T1000 (cell line): ENCODE results near the gene PHF23.

Experiments used
- DNase-seq: peaks from one replicate; lab custom pipeline; 2025; ENCODE audit warnings: mixed read lengths; lab: John Stamatoyannopoulos, UW

PHF23 gene

DNA sequence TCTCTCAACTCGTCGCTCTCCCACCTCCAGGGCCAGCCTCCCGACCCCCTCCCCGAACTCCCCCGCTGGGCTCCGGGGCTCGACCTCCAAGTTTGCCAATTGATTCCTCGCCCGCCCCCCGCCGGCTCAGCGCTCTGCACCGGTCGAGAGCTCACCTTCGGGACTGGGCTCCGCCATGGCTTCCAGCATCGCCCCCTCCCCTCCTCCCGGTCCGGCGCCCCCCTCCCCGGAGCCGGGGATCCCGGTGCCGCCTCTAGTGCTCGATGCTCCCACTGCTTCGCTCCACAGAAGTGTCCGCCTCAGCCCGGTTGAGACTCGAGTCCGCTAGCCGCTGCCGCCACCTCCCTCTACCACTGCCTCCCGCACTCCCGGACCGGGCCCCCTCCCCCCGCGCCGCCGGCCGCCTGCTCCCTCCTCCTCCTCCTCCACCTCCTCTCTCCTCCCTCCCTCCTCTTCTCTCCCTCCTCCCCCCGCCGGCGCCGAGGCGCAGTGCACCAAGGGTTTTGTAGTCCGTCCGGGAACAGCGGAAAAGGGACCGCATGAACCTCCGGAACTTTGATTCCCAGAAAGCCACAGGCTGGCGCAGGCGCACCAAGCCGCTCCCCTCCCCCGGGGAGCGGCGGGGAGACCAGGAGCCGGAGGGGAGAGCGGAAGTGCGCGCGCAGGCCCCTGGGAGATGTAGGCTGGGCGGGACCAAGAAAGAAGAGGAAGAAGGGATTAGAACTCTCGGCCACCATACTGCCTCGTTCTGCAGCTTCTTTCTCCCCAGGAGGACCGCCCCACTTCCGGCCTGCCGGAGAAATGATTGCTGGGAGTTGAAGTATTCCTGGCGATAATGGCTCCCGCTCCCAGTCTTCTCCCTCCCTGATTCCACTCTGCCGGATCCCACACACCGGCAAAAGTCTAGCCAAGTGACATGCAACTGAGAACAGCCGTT, at the start of gene PHF23:
Gene PHF23 (minus strand): TSS at position 367 of the 937 bp plus-strand sequence. CDS start 178 bp downstream, at position 189.
- DNase-seq = peak; percentile 98

DNA sequence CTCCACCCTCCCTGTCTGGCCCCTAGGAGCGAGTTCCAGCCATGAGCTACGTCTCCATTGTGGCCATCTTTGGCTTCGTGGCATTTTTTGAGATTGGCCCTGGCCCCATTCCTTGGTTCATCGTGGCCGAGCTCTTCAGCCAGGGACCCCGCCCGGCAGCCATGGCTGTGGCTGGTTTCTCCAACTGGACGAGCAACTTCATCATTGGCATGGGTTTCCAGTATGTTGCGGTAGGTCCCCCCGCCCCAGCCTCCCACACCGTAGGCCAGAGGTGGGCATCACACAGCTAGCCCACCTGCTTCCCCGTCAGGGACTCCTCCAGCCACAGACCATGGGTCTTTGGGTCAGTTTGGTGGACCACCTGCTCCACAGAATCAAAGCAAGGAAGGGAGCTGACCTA, 46.4 kb upstream of the PHF23 start:
- DNase-seq = no peak

DNA sequence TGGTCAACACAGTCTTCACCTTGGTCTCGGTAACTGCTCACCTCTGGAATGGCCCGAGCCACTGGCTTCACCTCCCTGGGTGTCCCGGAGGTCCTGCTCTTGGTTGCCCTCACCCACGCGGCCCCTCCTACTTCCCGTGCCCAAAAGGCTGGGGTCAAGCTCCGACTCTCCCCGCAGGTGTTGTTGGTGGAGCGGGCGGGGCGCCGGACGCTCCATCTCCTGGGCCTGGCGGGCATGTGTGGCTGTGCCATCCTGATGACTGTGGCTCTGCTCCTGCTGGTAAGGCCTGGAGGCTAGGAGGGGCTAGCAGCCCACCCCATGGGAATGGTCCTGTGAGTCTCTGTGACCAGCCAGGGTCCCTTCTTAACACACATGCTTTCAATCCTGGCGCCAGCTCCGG, 45.7 kb upstream of the PHF23 start:
- no peak for DNase-seq

DNA sequence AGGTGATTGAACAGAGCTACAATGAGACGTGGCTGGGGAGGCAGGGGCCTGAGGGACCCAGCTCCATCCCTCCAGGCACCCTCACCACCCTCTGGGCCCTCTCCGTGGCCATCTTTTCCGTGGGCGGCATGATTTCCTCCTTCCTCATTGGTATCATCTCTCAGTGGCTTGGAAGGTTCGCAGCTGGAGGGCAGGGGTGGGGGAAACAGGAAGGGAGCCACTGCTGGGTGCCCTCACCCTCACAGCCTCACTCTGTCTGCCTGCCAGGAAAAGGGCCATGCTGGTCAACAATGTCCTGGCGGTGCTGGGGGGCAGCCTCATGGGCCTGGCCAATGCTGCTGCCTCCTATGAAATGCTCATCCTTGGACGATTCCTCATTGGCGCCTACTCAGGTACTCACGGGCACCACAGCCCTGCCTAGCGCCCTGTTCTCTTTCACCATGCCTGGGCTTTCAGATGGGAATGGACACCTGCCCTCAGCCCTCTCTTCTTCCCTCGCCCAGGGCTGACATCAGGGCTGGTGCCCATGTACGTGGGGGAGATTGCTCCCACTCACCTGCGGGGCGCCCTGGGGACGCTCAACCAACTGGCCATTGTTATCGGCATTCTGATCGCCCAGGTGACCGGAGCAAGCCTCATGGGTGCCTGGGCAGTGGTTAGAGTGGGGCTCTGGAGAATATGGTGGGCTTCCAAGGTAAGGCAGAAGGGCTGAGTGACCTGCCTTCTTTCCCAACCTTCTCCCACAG, 44.4 kb upstream of the PHF23 start:
- no peak for DNase-seq

DNA sequence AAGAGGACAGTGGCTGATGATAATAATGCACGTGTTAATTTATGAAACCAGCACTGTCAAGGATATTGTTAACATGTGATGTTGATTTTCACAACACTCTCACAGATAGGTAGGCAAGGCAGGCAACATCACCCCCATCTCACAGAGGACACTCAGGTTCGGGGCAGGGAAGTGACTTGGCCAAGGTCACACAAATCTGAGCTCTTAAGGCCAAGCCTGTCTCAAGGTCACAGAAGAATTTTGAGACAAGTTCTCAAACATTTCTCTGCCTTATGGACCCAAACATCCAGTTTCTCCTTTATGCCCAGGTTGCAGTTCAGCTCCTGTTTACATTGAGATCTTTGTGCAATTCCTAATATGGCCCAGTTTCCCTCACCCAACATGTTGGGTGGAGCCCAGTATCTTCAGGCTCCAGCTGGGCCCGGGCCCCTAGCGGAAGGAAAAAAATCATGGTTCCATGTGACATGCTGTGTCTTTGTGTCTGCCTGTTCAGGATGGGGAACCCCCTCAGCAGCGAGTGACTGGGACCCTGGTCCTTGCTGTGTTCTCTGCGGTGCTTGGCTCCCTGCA, 43.6 kb upstream of the PHF23 start:
- no peak for DNase-seq

DNA sequence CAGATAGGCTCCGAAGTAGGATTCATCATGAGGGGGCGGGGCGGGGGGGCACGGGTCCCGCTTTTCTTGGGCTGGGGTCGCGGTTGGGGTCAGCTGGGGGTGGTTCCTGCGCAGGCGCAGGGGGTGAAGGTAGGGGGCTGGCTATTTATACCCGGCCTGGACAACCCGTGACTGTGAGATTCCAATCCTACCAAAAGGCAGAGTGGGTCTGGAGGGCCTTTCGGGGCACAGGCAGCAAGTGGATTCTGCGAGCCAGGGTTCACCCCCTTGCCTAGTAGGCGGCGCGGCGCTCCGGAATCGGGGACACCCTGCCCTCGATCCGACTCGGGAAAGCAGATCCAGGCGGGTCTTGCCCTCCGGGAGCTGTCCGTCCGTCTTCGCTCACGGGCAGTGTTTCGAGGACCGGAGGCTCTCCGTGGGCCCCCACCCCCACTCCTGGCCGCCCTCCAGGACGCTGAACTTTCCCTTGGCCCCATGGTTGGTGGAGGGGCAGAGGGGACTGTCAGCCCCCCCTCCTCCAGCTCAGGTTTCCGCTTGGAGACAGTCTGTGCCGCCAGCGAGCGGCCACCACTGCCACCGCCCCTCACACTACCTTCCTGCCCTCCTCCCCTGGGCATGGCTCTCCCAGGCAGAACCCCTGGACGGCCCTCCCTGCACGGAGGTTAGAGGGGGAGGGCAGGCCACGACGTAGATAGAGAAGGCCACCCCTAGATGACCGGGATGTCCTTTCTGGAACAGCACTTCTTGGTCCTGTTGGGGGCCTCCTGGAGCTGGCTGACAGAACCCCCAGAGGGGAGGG, 42.9 kb upstream of the PHF23 start:
- DNase-seq = no peak

DNA sequence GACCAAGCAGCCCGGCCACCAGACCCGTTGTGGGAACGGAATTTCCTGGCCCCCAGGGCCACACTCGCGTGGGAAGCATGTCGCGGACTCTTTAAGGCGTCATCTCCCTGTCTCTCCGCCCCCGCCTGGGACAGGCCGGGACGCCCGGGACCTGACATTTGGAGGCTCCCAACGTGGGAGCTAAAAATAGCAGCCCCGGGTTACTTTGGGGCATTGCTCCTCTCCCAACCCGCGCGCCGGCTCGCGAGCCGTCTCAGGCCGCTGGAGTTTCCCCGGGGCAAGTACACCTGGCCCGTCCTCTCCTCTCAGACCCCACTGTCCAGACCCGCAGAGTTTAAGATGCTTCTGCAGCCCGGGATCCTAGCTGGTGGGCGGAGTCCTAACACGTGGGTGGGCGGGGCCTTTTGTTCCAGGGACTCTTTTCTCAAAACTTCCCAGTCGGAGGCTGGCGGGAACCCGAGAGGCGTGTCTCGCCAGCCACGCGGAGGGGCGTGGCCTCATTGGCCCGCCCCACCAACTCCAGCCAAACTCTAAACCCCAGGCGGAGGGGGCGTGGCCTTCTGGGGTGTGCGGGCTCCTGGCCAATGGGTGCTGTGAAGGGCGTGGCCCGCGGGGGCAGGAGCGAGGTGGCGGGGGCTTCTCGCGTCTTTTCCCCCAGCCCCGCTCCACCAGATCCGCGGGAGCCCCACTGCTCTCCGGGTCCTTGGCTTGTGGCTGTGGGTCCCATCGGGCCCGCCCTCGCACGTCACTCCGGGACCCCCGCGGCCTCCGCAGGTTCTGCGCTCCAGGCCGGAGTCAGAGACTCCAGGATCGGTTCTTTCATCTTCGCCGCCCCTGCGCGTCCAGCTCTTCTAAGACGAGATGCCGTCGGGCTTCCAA, 42.1 kb upstream of the PHF23 start, which contains the start of gene SLC2A4:
Gene SLC2A4 (plus strand): TSS at position 645 of the 879 bp plus-strand sequence. CDS start 217 bp downstream, at position 862.
- DNase-seq = peak; percentile 88

DNA sequence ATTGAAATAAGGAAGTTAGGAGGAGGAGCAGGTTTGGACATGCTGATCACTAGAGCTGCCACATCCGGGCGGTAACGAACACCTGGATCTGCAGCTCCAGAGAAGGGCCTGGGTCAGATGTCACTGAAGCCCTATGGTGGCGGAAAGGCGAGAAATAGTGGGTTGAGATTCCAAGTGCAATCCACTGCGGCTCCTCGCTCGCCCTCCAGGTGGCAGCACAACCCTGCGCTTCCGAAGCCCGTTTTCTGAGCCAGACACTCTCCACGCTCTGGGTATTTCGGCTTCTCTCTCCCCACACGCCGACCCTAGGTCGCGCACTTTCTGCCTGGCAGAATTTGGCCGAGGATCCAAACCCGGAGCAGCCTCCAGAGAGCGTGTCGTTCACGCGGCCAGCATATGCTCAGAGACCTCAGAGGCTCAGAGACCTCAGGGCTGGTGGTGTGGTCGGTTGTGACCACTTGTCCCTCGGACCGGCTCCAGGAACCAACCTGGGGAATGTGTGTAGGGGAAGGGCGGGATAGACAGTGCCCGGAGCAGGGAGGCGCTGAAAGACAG, 41.3 kb upstream of the PHF23 start:
- peak; percentile 74 for DNase-seq

DNA sequence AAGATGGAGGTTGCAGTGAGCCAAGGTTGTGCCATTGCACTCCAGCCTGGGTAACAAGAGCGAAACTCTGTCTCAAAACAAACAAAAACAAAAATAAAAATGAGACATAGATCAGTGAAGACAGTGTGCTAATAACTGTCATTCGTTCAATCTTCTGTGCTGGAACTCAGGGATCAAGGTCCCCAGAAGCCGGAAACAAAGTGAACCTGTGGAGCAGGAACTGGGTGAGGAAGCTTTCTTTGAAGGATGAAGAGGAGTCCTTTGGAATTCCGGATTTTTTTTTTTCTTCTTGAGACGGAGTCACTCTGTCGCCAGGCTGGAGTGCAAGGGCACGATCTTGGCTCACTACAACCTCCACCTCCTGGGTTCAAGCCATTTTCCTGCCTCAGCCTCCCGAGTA, 40.2 kb upstream of the PHF23 start:
- DNase-seq = no peak

DNA sequence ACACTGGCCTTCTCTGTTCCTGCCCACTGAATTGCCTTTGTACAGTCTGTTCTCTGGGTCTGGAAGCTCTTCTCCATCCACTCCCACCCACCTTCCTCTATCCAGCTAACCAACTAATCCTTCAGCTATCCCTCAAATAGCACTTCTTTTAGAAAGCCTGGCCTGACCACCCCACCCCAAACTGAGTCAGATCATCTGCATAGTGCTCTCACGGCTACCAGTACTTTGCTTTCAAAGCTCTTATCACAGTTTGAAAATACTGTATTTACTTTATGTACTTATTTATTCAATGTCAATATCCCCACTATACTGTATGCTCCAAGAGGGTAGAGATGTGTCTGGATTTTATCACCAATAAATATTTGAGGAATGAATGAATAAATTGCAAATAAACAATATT, 27.5 kb upstream of the PHF23 start:
- no peak for DNase-seq

DNA sequence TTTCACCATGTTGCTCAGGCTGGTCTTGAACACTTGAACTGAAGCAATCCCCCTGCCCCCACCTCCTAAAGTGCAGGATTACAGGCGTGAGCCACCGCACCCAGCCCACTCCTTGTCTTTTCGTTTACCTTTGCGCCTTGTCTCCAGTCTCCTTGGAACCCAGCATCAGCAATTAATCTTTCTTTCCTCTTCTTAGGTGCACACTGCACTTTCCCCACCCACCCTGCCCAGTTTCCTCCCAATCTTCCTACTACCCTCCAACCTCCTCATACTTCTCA, 24.5 kb upstream of the PHF23 start:
- DNase-seq = no peak

DNA sequence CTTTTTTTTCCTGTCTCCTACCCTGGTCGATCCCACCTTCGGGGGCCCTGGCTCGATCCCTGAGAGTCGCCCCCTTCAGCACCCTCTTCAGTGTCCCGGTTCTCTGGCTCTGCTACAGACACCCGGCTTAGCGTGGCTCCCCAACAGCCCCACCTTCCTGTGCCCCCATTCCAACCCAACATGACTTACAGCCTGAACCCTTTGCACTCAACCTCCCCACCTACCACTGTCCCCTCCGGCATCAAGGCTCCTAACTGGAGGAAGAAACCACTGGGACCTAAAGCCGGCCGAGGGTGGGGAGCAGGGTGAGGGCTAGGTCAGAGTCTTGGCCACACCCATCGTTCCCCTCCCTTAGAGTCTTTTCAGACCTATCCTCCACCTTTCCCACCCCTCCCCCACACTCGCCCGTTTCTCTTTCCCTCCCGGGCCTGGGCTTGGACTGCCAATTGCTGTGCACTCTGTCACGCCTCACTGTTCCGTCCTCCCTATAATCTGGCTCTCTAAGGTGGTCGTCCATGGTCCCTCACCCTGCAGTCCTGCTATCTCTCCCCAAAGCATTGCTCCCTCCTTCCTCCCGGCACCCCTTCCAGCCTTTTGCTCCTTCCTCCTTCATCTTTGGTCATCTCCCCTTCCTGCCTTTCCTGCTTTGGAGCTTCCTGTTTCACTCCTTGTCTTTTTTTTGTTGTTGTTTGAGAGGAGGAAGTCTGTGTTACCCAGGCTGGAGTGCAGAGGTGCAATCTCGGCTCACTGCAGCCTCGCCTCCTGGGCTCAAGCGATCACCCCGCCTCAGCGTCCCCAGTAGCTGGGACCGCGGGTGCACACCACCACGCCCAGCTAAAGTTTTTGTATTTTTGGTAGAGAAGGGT, 23.9 kb upstream of the PHF23 start:
- DNase-seq = no peak

DNA sequence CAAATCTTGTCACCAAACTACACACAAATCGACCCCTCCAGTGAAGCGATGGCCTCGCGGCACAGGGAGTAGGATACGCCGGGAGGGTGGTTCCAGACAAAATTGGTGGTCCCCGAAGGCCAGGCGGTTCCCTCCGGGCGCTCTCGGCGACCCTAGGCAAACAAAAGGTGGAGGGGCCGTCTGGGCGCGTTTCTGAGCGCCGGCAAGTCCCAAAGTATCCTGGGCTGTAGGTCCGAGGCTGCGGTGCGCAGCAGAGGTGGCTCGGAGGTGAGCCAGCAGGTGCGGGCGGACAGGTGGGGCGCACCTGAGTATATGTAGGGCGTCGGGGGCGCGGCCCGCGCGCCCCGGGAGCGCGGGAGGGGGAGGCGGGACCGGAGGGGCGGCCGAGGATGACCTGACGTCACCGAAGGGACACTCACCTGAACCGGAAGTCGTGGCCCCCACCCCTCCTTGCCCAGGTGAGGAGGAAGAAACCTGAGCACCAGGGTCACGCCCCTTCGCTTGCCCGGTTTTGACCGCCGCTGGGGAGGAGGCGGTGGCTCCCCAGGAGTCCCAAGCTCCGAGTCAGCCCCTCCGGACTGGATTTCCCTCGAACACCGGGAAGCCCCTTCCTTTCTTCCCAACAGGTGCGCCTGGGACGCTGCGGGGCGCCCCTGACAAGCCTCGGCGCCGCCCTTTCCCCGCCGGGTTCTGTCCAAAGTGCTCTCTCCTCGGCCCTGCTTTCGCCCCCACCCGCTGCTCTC, 23.1 kb upstream of the PHF23 start, which contains the start of gene CLDN7:
Gene CLDN7 (minus strand): TSS at position 287 of the 743 bp plus-strand sequence. CDS start 435 bp downstream, outside the sequence.
- no peak for DNase-seq

DNA sequence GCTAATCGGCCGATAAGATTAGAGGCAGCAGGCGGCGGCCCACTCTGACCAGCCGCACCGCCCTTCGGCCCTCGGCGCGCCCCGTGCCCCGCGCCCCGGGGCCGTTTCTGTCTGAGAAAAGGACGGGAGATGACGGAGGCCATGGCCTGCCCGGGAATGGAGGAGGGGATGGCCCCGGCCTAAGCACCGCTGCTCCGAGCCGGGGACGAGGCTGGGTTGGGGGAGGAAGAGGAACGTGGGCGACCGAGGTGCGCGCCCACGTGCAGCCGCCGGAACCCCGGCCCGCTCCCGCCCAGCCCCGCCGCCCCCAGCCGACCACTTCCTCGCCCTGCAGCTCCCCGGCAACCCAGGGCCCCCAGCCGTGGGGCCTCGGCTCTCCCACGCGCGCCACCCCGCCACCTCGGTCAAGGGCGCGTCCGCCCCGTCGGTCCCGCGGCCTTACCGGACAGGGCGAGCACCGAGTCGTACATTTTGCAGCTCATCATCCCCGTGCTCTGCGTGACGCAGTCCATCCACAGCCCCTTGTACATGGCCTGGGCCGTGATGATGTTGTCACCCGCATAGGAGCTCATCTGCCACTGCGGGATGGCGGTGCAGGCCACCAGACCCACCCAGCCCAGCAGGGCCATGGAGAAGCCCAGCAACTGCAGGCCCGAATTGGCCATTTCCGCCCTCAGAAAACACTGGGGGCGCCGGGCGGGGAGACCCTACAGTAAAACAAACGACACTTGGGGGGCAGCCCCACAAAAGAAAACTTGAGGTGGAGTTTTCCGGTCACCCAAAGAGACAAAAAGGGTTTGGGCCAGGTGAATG, 22.3 kb upstream of the PHF23 start:
- DNase-seq = no peak

DNA sequence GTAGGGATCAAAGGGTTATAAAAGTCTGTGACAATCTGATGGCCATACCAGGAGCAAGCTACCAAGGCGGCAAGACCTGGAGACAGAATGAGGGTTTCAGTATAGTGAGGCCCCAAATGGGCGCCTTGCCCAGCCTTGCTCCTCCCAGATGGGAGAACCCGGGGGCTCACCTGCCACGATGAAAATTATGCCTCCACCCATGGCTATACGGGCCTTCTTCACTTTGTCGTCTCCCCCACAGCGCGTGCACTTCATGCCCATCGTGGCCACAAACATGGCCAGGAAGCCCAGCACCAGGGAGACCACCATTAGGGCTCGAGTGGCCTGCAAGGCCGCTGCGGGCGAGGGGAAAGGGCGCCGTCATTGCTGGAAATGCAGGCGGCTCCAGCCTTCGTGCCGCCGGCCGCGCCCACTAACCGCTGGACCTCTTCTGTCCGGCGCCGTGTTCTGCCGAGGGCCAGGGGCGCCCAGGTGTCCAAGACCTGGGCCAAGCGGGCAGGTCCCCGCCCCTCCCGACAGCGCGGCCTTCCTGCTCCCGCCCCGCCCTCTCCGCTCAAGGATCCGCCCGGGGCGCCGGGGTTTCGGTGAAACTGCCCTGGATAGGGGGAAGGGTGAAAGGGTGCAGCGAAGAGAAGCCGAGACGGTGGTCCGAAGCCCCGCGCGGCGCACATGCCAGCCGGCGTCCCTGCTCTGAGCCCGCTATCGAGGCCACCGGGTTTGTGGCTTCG, 21.6 kb upstream of the PHF23 start:
- no peak for DNase-seq

DNA sequence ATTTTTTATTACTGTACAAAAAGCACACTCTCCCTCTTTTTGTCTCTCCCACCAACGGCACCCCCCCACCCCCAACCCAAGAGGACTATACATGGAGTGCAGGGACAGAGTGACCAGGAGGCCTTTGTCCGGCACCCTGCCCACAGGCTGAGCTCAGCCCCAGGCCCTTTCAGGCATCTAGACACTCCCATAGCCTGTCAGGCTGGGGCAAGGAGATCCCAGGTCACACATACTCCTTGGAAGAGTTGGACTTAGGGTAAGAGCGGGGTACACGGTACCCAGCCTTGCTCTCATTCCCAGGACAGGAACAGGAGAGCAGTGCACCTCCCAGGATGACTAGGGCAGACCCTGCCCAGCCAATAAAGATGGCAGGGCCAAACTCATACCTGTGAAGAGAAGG, 20.9 kb upstream of the PHF23 start:
- DNase-seq = no peak

DNA sequence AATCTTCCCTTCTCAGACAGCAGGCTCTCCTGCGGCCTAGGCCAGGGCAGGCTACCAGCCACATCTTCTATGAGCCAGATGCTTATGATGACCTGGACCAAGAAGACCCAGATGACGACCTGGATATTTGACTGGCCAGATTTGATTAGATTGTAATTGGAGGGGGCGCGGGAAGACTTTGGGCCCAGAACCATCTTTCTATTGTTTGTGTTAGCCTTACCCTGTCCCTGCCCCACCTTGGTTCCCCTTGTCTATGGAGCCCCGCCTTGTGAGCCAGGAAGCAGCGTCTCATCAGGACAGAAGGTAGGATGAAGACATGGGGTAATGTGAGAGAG, 20.3 kb upstream of the PHF23 start:
- no peak for DNase-seq
